Muscle layer of colon (tissue), 2 donors: ENCODE data around the gene MCF2L.

Source experiments
- H3K27ac ChIP-seq: one replicate; pipeline ENCODE4 v1.7.0; 2013; ENCODE audit warnings: low read depth, mild to moderate bottlenecking, low read length, moderate library complexity
- H3K27me3 ChIP-seq, 2 donors: one replicate each; pipeline ENCODE4 v1.7.0; 2013; ENCODE audit warnings: low read length in 2 of 2, mild to moderate bottlenecking in 2 of 2; ENCODE audit not compliant: insufficient read depth in 2 of 2, control insufficient read depth in 1 of 2
- H3K36me3 ChIP-seq: one replicate; pipeline ENCODE4 v1.7.0; 2013; ENCODE audit warnings: mild to moderate bottlenecking, low read length; ENCODE audit not compliant: insufficient read depth
- H3K4me1 ChIP-seq: one replicate; pipeline ENCODE4 v1.7.0; 2013; ENCODE audit warnings: mild to moderate bottlenecking, low read length; ENCODE audit not compliant: insufficient read depth
- H3K4me3 ChIP-seq, 2 donors: one replicate each; pipeline ENCODE4 v1.7.0; 2013; ENCODE audit warnings: low read length in 2 of 2, low read depth in 1 of 2, mild to moderate bottlenecking in 1 of 2, moderate library complexity in 1 of 2
- H3K9ac ChIP-seq: one replicate; pipeline ENCODE4 v1.7.0; 2013; ENCODE audit warnings: low read length
- H3K9me3 ChIP-seq: one replicate; pipeline ENCODE4 v1.7.0; 2013; ENCODE audit warnings: mild to moderate bottlenecking, low read length
- donor health status: abdominal sarcoma.
- donor health status: Adenocarcinoma of cecum.

The MCF2L gene

DNA sequence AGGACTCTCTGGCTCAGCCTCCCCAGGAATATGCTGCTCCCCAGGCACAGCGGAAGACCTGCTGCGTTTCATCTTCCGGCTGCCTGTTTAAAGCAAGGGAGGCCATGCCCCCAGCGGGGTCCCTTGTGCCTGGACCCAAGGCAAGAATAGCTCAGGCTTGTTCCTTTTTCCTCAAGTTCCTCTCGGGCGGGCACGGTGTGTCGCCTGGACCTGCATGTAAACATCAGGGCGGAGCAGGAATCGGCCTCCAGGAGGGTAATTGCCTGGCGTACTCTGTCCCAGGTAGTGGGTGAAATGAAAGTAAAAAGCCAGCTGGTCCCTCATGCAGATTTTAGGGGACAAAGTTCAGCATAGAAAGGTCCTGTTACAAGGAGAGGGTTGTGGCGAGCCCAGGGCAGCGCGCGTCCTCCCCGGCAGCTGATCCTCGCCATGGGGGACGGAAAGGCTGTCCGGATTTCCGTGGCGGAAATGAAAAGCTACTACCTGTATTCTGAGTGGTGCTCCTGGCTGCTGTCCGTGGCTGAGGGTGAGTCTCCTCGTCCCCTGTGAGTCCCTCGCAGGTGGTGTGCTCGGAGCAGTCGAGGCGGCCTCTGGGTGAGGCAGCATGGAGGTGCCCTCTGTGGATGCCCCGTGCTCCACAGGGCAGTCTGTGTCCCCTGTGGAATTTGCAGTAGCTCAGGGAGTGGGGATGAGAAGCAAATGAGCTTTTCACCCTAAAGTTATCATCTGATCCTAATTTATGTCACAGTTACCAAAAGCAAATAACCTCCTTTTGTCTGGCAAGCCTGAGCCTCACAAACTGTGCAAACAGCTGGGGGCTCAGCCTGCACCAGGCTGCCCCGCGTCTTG lies 16.2 kb downstream of the MCF2L start:
- H3K9ac ChIP-seq = no peak overlapping the region
- peaks cover 0 to under 1% of the 10 kb centered on the region in 2 donors for H3K27me3 ChIP-seq
- H3K4me3 ChIP-seq = no peak overlapping the region
- H3K9me3 ChIP-seq = no peaks in the 10 kb centered on the region
- no peak overlapping the region for H3K27ac ChIP-seq
- no peaks in the 10 kb centered on the region for H3K4me1 ChIP-seq
- no peaks in the 10 kb centered on the region for H3K36me3 ChIP-seq

DNA sequence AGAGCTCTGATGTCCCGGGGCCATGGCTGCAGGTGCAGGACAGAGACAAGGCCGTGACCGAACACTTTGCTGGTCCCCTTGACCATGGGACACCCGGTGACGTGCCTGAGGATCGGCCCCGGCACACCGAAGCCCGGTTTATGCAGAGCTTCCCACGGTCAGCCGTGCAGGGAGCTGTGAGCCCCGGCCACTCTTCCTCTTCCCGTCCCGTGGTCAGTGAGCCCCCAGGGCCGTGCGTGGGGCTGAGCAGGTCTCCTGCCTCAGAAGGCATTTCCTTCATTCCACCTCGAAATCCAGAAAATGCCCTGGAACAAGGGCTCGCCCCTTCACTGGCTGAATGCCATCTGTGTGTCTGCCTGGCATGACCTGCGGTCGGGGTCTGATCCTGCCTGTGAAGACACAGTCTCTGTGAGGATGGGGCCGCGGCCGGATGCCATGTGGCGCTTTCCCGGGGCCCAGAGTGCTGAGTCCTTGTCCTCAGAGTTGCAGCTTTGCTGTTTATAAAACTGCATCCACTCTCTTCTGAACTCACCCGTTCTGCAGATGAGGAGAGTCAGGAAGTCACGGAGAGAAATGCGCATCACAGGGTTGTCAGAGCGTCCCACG lies 16.9 kb downstream of the MCF2L start:
- Histone ChIP-seq H3K9ac (no peak overlapping the region), H3K36me3 (no peaks in the 10 kb centered on the region), H3K4me1 (no peaks in the 10 kb centered on the region), H3K4me3 (no peak overlapping the region), H3K9me3 (no peaks in the 10 kb centered on the region), H3K27me3 (no peaks in the 10 kb centered on the region), H3K27ac (no peak overlapping the region)

DNA sequence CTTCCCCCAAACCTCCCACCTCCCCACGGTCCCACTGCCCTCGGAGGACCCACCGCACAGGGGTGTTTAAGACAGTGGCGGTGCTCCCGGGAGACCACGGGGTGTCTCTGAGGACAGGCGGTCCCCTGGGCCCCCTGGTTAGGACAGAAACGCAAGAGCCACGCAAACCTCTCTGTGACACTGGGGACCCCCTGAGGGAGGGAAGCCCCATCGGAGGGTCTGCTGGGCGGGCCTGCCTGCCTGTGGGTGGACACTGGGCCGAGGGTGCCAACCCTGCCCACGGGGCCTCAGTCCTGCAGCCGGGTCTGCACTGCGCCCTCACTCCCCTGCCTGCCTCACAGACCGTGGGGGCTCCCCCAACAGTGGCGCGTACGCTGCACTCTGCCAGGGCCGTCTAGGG lies 17.5 kb downstream of the MCF2L start:
- Histone ChIP-seq H3K9ac (no peak overlapping the region), H3K36me3 (no peaks in the 10 kb centered on the region), H3K27ac (no peak overlapping the region), H3K4me1 (no peaks in the 10 kb centered on the region), H3K4me3 (no peak overlapping the region), H3K27me3 (no peaks in the 10 kb centered on the region), H3K9me3 (no peaks in the 10 kb centered on the region)

DNA sequence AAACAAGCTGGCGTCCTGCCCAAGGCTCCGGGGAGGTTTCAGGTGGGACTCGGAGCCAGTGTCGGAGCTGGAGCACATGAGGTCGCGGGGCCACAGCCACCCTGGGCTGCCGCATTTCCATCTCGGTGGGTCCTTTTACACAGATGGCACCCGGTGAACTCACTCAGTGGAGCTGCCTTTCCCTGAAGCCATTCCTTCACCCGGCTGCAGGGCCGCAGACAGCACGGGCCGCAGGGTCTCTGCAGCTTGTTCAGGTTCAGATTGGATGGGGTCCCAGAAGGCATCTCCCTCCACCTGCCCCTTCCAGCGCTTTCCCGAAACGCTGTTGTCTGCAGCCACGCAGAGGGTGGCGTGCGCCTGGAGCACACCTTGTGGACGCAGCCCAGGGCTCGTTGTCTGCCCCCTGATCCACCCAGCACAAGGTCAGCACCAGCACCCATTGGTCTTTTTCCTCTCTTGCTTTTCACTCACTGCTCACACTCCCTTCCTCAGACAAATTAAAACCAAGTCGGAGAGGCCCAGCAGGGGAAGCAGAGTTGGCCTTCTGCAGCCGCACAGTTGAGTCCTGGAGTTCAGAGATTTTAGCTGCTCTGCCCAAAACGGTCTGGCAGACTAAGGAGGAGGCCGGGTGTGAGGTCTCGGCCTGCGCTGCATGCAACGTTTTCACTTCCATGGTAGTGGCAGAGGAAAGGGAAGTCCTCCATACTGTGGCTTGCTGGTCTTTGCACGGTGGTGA lies 18.1 kb downstream of the MCF2L start:
- no peak overlapping the region for H3K4me3 ChIP-seq
- H3K27ac ChIP-seq = no peak overlapping the region
- no peaks in the 10 kb centered on the region for H3K9me3 ChIP-seq
- H3K4me1 ChIP-seq = no peaks in the 10 kb centered on the region
- H3K9ac ChIP-seq = no peak overlapping the region
- no peaks in the 10 kb centered on the region for H3K27me3 ChIP-seq
- H3K36me3 ChIP-seq = no peaks in the 10 kb centered on the region

DNA sequence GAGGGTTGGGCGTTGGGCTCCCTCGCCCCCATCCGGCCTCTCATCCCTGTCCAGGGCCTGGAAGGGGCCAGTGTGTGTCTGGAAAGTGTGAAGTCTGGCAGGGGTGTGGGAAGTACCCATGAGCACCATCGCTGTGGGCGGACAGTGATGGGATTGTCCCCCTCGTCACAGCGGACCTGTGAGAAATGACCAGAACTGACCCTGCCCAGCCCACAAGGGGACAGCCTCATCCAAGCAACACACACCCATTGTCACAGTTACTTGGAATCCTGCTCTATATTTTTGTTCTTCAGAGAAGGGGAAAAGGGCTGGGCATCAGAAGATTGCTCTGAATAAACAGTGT lies 18.6 kb downstream of the MCF2L start:
- no peak overlapping the region for H3K9ac ChIP-seq
- no peaks in the 10 kb centered on the region for H3K27me3 ChIP-seq
- H3K36me3 ChIP-seq = no peaks in the 10 kb centered on the region
- no peaks in the 10 kb centered on the region for H3K4me1 ChIP-seq
- no peaks in the 10 kb centered on the region for H3K9me3 ChIP-seq
- no peak overlapping the region for H3K27ac ChIP-seq
- no peak overlapping the region for H3K4me3 ChIP-seq

DNA sequence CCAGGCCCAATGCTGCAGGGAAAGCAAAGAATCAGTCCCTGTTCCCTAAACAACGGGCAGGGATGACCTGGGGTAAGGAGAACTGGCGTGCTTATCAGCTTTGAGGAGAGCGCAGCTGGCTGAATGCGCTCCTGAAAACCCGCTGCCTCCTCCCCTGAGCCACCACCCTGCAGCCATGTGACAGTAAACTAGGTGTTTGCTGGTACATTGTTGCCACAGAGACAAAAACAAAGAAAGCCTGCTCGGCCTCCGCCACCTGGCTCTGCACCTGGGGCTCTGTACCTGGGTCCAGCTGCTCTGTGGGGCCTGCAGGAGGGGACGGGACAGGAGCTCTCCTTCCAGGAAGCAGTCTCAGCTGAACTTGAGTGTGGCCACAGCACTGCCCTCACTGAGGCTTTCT lies 21.8 kb downstream of the MCF2L start:
- H3K27ac ChIP-seq = no peak overlapping the region
- H3K36me3 ChIP-seq = no peaks in the 10 kb centered on the region
- no peaks in the 10 kb centered on the region for H3K4me1 ChIP-seq
- H3K27me3 ChIP-seq = no peaks in the 10 kb centered on the region
- no peak overlapping the region for H3K4me3 ChIP-seq
- no peaks in the 10 kb centered on the region for H3K9me3 ChIP-seq
- H3K9ac ChIP-seq = no peak overlapping the region

DNA sequence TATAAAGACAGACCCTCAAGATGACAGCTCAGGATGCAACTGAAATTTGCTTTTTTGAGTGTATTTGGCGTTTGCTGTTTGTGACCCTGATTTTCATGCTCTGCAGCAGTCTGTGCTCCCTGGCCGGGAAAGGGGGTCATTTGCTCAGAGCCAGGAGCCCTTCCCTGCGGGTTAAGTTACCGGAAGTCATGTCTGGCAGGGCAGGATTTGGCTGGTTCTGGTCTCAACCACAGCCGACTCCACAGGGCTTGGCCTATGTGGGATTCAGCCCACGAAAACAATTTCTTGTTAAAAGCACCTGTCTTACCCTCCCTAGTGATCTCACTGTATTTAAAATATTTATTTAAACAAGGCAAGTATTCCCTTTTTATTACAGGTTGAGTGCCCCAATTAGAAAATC lies 22.6 kb downstream of the MCF2L start:
- Histone ChIP-seq H3K27me3 (no peaks in the 10 kb centered on the region), H3K9ac (no peak overlapping the region), H3K4me1 (no peaks in the 10 kb centered on the region), H3K9me3 (no peaks in the 10 kb centered on the region), H3K4me3 (no peak overlapping the region), H3K36me3 (no peaks in the 10 kb centered on the region), H3K27ac (no peak overlapping the region)

DNA sequence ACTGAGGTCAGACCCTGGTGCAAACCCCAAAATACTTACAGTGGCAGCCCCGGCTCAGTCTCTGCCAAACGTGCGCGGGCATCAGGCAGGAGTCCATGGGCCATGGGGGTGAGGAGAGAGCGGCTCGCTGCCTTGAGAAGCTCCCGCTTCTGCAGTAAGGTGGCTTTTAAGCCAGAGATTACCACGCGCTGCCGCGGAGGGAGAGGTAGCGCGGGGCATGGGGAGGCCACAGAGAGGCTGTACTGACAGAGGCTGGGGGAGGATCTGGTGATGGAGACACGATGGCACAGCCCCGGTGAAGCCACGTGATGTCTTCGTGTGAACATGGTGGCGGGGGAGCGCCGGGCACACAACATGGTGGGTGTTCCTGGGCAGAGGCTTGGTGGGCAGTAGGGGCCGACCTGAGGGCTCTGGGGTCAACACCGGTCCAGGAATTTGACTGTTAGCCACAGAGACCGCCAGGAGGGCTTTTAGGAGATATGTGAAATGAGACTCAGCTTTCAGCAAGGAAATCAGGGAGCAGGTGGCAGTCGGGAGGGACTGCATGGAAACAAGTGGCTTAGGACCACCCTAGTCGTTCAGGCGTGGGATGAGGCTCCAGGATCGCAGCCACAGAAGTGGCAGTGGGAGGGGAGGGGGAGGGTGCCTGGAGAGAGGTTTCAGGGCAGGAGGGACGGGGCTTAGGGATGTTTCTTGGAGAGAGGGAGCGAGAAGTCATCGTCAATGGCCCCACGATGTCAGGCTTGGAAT lies 24.1 kb downstream of the MCF2L start:
- Histone ChIP-seq H3K4me3 (no peak overlapping the region), H3K27ac (no peak overlapping the region), H3K36me3 (no peaks in the 10 kb centered on the region), H3K27me3 (no peaks in the 10 kb centered on the region), H3K9ac (no peak overlapping the region), H3K9me3 (no peaks in the 10 kb centered on the region), H3K4me1 (no peaks in the 10 kb centered on the region)

DNA sequence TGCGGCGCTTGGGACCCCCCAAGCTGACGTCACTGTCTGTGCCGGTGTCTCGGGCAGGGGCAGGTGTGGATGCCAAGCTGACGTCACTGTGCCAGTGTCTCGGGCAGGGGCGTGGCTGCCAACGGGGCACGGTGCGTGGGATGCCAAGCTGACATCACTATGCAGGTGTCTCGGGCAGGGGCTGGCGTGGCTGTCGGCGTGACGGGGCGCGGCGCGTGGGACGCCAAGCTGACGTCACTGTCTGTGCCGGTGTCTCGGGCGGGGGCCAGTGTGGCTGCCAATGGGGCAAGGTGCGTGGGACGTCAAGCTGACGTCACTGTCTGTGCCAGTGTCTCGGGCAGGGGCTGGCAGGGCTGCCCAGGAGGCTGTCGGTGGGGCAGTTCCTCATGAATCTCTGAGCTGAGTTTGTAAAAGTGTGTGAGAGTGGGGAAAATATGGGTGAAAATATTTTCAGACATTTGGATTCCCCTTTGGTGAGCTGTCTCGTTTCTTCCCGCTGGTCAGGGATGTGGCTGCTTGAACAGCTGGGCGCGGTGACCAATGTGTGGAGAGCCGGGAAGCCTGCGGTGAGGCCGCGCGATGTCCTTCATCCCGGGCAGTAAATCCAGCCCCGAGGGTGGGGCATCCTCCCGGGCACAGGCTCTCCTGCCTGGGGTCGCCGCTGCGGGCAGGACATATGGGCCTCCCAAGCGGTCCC lies 25.2 kb downstream of the MCF2L start:
- H3K4me1 ChIP-seq = no peaks in the 10 kb centered on the region
- H3K4me3 ChIP-seq = no peak overlapping the region
- H3K36me3 ChIP-seq = no peaks in the 10 kb centered on the region
- no peak overlapping the region for H3K27ac ChIP-seq
- H3K9me3 ChIP-seq = no peaks in the 10 kb centered on the region
- H3K27me3 ChIP-seq = no peaks in the 10 kb centered on the region
- H3K9ac ChIP-seq = no peak overlapping the region

DNA sequence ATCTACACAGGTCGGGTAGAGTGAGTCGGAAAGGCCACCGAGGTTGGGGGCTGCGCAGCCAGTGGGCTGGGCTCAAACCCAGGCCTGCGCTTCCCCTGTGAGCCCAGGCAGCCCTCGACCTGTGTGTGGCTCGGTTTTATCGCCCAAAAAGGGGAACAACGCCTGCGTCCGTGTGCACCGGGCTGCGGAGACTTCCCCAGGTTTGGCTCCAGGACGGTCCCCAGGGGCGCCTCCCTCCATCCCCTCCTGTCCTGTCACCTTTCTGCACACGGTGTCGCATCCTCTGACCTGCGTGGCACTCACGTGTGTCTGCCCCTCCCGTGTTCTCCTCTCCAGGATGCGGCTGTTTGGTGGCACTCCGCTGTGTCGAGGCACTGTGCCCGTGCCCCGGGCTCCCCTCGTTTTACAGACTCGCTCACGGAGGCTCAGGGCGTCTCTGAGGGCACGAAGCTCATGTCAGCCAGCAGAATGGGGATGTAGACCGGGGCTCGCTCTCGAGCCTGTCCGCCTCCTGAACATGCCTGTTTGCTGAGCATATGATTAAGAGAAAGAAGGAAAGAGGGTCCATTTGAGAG lies 25.9 kb downstream of the MCF2L start:
- Histone ChIP-seq H3K27me3 (no peaks in the 10 kb centered on the region), H3K4me1 (no peaks in the 10 kb centered on the region), H3K9ac (no peak overlapping the region), H3K4me3 (no peak overlapping the region), H3K27ac (no peak overlapping the region), H3K9me3 (no peaks in the 10 kb centered on the region), H3K36me3 (no peaks in the 10 kb centered on the region)
